Fibroblast of lung (primary cell): ENCODE data around the gene FRMD4A.

Experiments used
- EZH2 ChIP-seq: IDR thresholded peaks from 2 replicates; pipeline ENCODE4 v1.5.1; 2012; ENCODE audit warnings: low read length, control low read depth, mild to moderate bottlenecking; ENCODE audit errors: missing control alignments
- TF ChIP-seq, protein P1 (sequence below), 2 donors: IDR thresholded peaks in 1 of 2; conservative IDR thresholded peaks in 1 of 2; 1 replicate in 1 of 2; 2 replicates in 1 of 2; pipeline ENCODE4 v1.5.1; 2011 to 2012; ENCODE audit warnings: low read length in 2 of 2, control low read depth in 1 of 2, inconsistent platforms in 1 of 2, low read depth in 1 of 2, mild to moderate bottlenecking in 1 of 2

DNA sequence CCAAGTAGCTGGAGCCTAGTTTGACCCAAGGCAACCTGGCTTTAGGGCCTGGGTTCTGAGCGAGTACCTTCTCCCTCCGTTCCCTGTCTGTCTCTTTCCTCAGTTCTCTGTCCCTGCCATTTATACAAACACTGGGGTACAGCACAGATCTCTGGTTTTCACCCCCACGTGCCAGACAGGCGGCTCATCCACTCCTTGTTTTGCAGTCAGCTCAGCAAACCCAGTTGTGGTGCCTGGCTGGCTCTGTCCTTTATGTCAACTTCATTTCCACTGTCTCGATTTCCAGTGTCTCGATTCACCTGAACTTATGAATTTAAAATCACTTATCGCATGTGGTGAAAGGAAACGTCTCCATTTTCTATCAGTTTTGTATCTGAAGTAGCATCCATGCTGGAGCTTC lies 230.8 kb downstream of the FRMD4A start:
- TF ChIP-seq, protein P1, sequence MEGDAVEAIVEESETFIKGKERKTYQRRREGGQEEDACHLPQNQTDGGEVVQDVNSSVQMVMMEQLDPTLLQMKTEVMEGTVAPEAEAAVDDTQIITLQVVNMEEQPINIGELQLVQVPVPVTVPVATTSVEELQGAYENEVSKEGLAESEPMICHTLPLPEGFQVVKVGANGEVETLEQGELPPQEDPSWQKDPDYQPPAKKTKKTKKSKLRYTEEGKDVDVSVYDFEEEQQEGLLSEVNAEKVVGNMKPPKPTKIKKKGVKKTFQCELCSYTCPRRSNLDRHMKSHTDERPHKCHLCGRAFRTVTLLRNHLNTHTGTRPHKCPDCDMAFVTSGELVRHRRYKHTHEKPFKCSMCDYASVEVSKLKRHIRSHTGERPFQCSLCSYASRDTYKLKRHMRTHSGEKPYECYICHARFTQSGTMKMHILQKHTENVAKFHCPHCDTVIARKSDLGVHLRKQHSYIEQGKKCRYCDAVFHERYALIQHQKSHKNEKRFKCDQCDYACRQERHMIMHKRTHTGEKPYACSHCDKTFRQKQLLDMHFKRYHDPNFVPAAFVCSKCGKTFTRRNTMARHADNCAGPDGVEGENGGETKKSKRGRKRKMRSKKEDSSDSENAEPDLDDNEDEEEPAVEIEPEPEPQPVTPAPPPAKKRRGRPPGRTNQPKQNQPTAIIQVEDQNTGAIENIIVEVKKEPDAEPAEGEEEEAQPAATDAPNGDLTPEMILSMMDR (conservative IDR thresholded peaks at IDR 0.05 in 1 of 2, IDR thresholded peaks at IDR 0.05 in 1 of 2; ENCODE audit: low read depth in 1 of 2, low read length in 2 of 2) = no peak
- TF ChIP-seq EZH2 = no peak
